Measurements from ENCODE around the gene E2F4.

E2F4 gene

DNA sequence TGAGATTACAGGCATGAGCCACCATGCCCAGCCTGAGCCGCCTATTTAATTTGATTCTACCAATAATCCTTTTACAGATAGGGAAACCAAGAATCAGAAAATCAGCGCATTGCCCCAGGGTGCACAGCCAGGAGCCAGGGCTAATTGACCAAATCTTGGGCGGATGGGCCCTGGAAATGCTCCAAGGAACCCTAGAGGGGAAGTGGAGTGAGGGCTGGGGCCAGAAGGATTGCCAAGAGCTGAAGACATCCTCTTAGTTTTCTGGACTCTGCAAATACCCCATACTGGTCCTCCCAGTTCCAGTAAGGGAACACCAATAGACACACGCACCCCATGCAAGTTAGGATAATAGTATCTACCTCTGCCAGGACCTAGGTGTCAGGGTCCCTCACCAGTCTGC lies 51.5 kb downstream of the E2F4 start:
- Histone ChIP-seq H3K27me3 (ENCODE audit: low read depth, low read length) (no peaks in the 10 kb centered on the region), H3K4me3 (ENCODE audit: low read length) (peak overlapping the region; percentile 64; the same call in 1 of the 2 replicates), H3K36me3 (replicated peaks; ENCODE audit: low read depth, low read length) (peaks cover 4% of the 10 kb centered on the region), H2AFZ (ENCODE audit: low read depth, low read length) (no peak overlapping the region), H3K9ac (ENCODE audit: low read length) (peak overlapping the region; percentile 66), H3K4me2 (ENCODE audit: low read length) (peak overlapping the region; percentile 73), H3K4me1 (ENCODE audit: low read length) (peaks cover 33% of the 10 kb centered on the region), H3K9me3 (ENCODE audit: insufficient read depth, low read length) (no peaks in the 10 kb centered on the region), H4K20me1 (ENCODE audit: insufficient read depth, low read length) (0 out of 2 replicates have a peak, but pooled peaks cover 2% of the 10 kb centered on the region), H3K27ac (ENCODE audit: low read length) (peak overlapping the region; percentile 86), H3K79me2 (ENCODE audit: low read length) (peaks cover 20% of the 10 kb centered on the region)
- TF ChIP-seq, protein P1, sequence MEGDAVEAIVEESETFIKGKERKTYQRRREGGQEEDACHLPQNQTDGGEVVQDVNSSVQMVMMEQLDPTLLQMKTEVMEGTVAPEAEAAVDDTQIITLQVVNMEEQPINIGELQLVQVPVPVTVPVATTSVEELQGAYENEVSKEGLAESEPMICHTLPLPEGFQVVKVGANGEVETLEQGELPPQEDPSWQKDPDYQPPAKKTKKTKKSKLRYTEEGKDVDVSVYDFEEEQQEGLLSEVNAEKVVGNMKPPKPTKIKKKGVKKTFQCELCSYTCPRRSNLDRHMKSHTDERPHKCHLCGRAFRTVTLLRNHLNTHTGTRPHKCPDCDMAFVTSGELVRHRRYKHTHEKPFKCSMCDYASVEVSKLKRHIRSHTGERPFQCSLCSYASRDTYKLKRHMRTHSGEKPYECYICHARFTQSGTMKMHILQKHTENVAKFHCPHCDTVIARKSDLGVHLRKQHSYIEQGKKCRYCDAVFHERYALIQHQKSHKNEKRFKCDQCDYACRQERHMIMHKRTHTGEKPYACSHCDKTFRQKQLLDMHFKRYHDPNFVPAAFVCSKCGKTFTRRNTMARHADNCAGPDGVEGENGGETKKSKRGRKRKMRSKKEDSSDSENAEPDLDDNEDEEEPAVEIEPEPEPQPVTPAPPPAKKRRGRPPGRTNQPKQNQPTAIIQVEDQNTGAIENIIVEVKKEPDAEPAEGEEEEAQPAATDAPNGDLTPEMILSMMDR (IDR thresholded peaks at IDR 0.05; ENCODE audit: low read depth, low read length), result no peak
- no peak for TF ChIP-seq EZH2phosphoT487 (IDR thresholded peaks at IDR 0.05; ENCODE audit: low read depth)

DNA sequence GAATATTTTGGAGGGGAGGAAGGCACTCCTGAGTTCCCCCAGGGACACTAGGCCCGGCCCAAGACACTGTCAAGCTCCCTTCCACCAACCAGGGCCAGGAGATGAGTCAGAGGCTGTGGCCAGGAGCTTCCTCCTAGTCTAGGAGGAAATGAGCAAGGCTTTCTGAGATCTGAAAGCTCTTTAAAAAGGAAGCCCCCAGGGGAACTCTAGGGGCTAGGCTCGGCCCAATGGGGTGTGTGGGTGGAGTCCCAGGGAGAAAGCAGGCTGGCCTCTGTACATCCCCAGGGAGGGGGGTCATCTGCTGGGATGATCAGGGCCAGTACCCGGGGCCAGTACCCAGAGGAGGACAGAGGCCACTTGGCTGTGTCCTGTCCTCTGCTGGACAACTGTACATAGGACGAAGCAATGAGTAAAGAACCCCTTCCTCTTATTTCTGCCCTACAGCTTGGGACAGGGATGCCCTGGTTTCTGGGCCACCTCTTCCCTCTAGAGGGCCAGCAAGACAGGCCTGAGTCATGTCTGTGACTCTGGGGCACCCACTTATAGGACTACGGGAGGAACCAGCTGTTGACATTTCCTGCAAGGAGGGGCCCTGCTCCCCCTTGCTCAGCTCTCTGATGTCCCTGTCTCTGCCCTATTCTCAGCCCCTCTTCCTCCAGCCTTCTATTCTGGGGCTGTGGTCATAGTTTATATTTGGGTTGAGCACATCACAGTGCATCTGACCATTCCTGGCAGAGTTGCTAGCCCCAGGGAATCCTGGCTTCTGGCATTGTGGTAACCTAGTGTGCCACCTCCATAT lies 52.6 kb downstream of the E2F4 start:
- H2AFZ ChIP-seq (ENCODE audit: low read depth, low read length), result no peak overlapping the region
- peak overlapping the region; percentile 86 for H3K27ac ChIP-seq (ENCODE audit: low read length)
- H3K9me3 ChIP-seq (ENCODE audit: insufficient read depth, low read length), result no peaks in the 10 kb centered on the region
- H3K36me3 ChIP-seq (replicated peaks; ENCODE audit: low read depth, low read length), result no peaks in the 10 kb centered on the region
- H3K4me1 ChIP-seq (ENCODE audit: low read length), result peaks cover 36% of the 10 kb centered on the region
- H4K20me1 ChIP-seq (ENCODE audit: insufficient read depth, low read length), result 0 out of 2 replicates have a peak, but pooled peaks cover 2% of the 10 kb centered on the region
- peaks cover 20% of the 10 kb centered on the region for H3K79me2 ChIP-seq (ENCODE audit: low read length)
- H3K9ac ChIP-seq (ENCODE audit: low read length), result peak overlapping the region; percentile 66
- H3K27me3 ChIP-seq (ENCODE audit: low read depth, low read length), result no peaks in the 10 kb centered on the region
- peak overlapping the region; percentile 73 for H3K4me2 ChIP-seq (ENCODE audit: low read length)
- peak overlapping the region; percentile 95 for H3K4me3 ChIP-seq (ENCODE audit: low read length)
- TF ChIP-seq EZH2phosphoT487 (IDR thresholded peaks at IDR 0.05; ENCODE audit: low read depth), result no peak
- TF ChIP-seq, protein P1 (IDR thresholded peaks at IDR 0.05; ENCODE audit: low read depth, low read length), result no peak

DNA sequence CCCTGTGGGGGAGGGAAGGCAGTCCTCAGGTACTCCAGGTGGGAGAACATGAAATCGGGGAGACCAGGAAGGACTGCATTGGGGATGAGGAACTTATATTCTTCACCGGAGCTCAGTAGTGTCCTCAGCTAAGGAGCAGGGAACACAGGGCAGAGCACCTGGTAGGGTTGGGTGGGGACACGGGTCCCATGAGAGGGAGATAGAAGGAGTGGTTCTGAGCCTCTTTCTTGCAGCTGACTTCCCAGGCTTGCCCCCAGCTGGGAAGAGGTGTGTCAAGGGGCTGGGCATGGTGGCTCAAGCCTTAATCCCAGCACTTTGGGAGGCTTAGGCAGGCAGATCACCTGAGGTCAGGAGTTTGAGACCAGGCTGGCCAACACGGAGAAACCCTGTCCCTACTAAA lies 53.2 kb downstream of the E2F4 start:
- H3K4me1 ChIP-seq (ENCODE audit: low read length), result peaks cover 40% of the 10 kb centered on the region
- H2AFZ ChIP-seq (ENCODE audit: low read depth, low read length), result no peak overlapping the region
- H3K36me3 ChIP-seq (replicated peaks; ENCODE audit: low read depth, low read length), result no peaks in the 10 kb centered on the region
- peak overlapping the region; percentile 49 for H3K9ac ChIP-seq (ENCODE audit: low read length)
- H4K20me1 ChIP-seq (ENCODE audit: insufficient read depth, low read length), result 0 out of 2 replicates have a peak, but pooled peaks cover 2% of the 10 kb centered on the region
- peaks cover 20% of the 10 kb centered on the region for H3K79me2 ChIP-seq (ENCODE audit: low read length)
- no peaks in the 10 kb centered on the region for H3K27me3 ChIP-seq (ENCODE audit: low read depth, low read length)
- peak overlapping the region; percentile 73 for H3K4me2 ChIP-seq (ENCODE audit: low read length)
- no peaks in the 10 kb centered on the region for H3K9me3 ChIP-seq (ENCODE audit: insufficient read depth, low read length)
- TF ChIP-seq EZH2phosphoT487 (IDR thresholded peaks at IDR 0.05; ENCODE audit: low read depth), result no peak
- TF ChIP-seq, protein P1 (IDR thresholded peaks at IDR 0.05; ENCODE audit: low read depth, low read length), result no peak
- H3K27ac ChIP-seq (ENCODE audit: low read length), result peak overlapping the region; percentile 86
- H3K4me3 ChIP-seq (ENCODE audit: low read length), result peak overlapping the region; percentile 95

DNA sequence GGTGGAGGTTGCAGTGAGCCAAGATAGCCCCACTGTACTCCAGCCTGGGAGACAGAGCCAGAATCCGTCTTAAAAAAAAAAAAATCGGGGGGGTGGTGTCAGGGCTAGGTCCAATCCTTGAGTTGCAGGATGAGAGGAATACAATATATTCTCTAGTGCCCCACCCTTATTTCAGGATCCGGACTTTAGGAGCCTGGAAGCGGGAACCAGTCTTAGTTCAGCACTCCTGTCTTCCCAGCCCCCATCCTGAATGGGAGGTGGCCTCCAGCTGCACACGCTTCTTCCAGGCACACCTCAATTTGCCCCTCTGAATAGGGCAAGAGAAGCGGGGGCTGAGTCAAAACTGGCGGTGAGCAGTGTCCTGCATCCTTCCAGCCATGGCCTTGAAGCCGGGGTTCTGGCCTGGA lies 53.7 kb downstream of the E2F4 start:
- Histone ChIP-seq H3K9ac (ENCODE audit: low read length) (peak overlapping the region; percentile 73), H3K36me3 (replicated peaks; ENCODE audit: low read depth, low read length) (no peaks in the 10 kb centered on the region), H3K4me1 (ENCODE audit: low read length) (peaks cover 40% of the 10 kb centered on the region), H2AFZ (ENCODE audit: low read depth, low read length) (no peak overlapping the region), H3K4me2 (ENCODE audit: low read length) (peak overlapping the region; percentile 73), H3K27me3 (ENCODE audit: low read depth, low read length) (no peaks in the 10 kb centered on the region), H3K4me3 (ENCODE audit: low read length) (peak overlapping the region; percentile 95), H3K27ac (ENCODE audit: low read length) (peak overlapping the region; percentile 54), H4K20me1 (ENCODE audit: insufficient read depth, low read length) (0 out of 2 replicates have a peak, but pooled peaks cover 2% of the 10 kb centered on the region), H3K9me3 (ENCODE audit: insufficient read depth, low read length) (no peaks in the 10 kb centered on the region), H3K79me2 (ENCODE audit: low read length) (peaks cover 20% of the 10 kb centered on the region)
- TF ChIP-seq EZH2phosphoT487 (IDR thresholded peaks at IDR 0.05; ENCODE audit: low read depth), result no peak
- TF ChIP-seq, protein P1 (IDR thresholded peaks at IDR 0.05; ENCODE audit: low read depth, low read length), result no peak
